WTC11 (cell line): Measurements from ENCODE around the gene UHMK1.

Experiments
- CTCF ChIP-seq: fragments of 200-600 bp; IDR thresholded peaks from 2 replicates; pipeline ENCODE4 v1.8.0; 2022; ENCODE audit warnings: antibody characterized with exemption
- TEAD4 ChIP-seq: sonication (generic); formaldehyde crosslinking; IDR thresholded peaks from 2 replicates; pipeline ENCODE4 v1.8.0; 2022; ENCODE audit warnings: mild to moderate bottlenecking, missing genetic modification reagents
- TP53 ChIP-seq: sonication (generic); formaldehyde crosslinking; IDR thresholded peaks from 2 replicates; pipeline ENCODE4 v1.8.1; 2023; ENCODE audit warnings: mild to moderate bottlenecking, missing genetic modification reagents
- USF2 ChIP-seq: sonication (generic); formaldehyde crosslinking; IDR thresholded peaks from 2 replicates; pipeline ENCODE4 v1.8.1; 2023; ENCODE audit warnings: mild to moderate bottlenecking, missing genetic modification reagents, moderate library complexity
- ZNF121 ChIP-seq: sonication (generic); formaldehyde crosslinking; IDR thresholded peaks from 2 replicates; pipeline ENCODE4 v1.8.0; 2023; ENCODE audit warnings: missing genetic modification reagents
- ZNF138 ChIP-seq: sonication (generic); formaldehyde crosslinking; conservative IDR thresholded peaks from 2 replicates; pipeline ENCODE4 v1.8.1; 2022; ENCODE audit warnings: mild to moderate bottlenecking, moderate library complexity, missing genetic modification reagents

- TF ChIP-seq CTCF (no peak), USF2 (CRISPR knock-in tag) (no peak), TEAD4 (CRISPR knock-in tag) (no peak), ZNF121 (CRISPR knock-in tag) (no peak), ZNF138 (CRISPR knock-in tag) (no peak), TP53 (no peak)
These were observed 21.0 kb upstream of the UHMK1 start for GRCh38 chr1:162476620-162477019.
